RWPE2 (cell line): ENCODE results near the gene FRAS1.

Source experiments
- ATAC-seq: fragments of 200-7000 bp; cut with Tn5 transposase; 3 replicates; pipeline ENCODE4 v1.9.1; 2021; ENCODE audit warnings: low read depth
- DNase-seq: peaks from one replicate; pipeline ENCODE4 v3.0.0-alpha.2; 2020; ENCODE audit warnings: low spot score
- H3K27ac ChIP-seq: fragments of 450-650 bp; 2 replicates; pipeline ENCODE4 v1.5.1; 2017; ENCODE audit warnings: mild to moderate bottlenecking; ENCODE audit not compliant: poor library complexity, severe bottlenecking
- H3K27me3 ChIP-seq: fragments of 250-450 bp; sonication (Bioruptor Pico); 2 replicates; pipeline ENCODE4 v1.5.1; 2021; ENCODE audit warnings: mild to moderate bottlenecking, moderate library complexity; ENCODE audit not compliant: insufficient read depth, poor library complexity, severe bottlenecking
- H3K36me3 ChIP-seq: fragments of 250-450 bp; sonication (Bioruptor Pico); 2 replicates; pipeline ENCODE4 v1.5.1; 2020; ENCODE audit warnings: low read depth, mild to moderate bottlenecking, moderate library complexity
- H3K4me1 ChIP-seq: fragments of 250-450 bp; sonication (Bioruptor Pico); 2 replicates; pipeline ENCODE4 v1.5.1; 2021; ENCODE audit warnings: mild to moderate bottlenecking, moderate library complexity; ENCODE audit not compliant: insufficient read depth, poor library complexity, severe bottlenecking
- H3K4me3 ChIP-seq: fragments of 250-450 bp; sonication (Bioruptor Pico); 2 replicates; pipeline ENCODE4 v1.5.1; 2021; ENCODE audit warnings: mild to moderate bottlenecking, moderate library complexity; ENCODE audit not compliant: severe bottlenecking
- H3K9me3 ChIP-seq: fragments of 250-450 bp; sonication (Bioruptor Pico); 2 replicates; pipeline ENCODE4 v1.5.1; 2021; ENCODE audit warnings: mild to moderate bottlenecking, moderate library complexity; ENCODE audit not compliant: severe bottlenecking
- CTCF ChIP-seq: fragments of 450-650 bp; IDR thresholded peaks from one replicate; pipeline ENCODE4 v1.5.1; 2017; ENCODE audit warnings: mild to moderate bottlenecking, moderate library complexity; ENCODE audit not compliant: poor library complexity, severe bottlenecking

Gene FRAS1

DNA sequence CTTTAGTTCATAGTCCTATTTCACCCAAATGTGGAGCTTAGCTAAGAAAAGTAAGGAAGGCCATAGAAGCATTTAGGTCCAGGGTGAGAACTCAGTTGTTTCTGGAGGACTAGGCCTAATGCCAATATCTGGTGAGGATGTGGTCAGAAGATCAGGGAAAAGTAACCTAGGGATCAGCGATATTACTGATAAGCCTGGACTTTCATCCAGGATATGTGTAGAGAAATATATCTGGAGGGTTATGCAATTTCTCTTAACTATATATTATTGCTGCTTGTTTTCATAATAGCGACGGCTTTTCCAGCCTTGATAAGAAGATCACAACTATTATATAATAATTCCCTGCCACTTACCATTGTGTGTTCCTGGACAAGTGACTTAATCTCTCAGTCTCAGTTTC lies 81.1 kb downstream of the FRAS1 start:
- Histone ChIP-seq H3K4me3 (no peak overlapping the region), H3K4me1 (no peaks in the 10 kb centered on the region), H3K27ac (no peak overlapping the region), H3K9me3 (no peaks in the 10 kb centered on the region), H3K36me3 (no peaks in the 10 kb centered on the region), H3K27me3 (no peaks in the 10 kb centered on the region)
- no peak for TF ChIP-seq CTCF
- ATAC-seq (no peak), DNase-seq (no peak)

- Histone ChIP-seq H3K27me3 (no peaks in the 10 kb centered on the region), H3K4me1 (no peaks in the 10 kb centered on the region), H3K27ac (no peak overlapping the region), H3K4me3 (no peak overlapping the region), H3K9me3 (no peaks in the 10 kb centered on the region), H3K36me3 (no peaks in the 10 kb centered on the region)
- DNase-seq: no peak
- no peak for ATAC-seq
- no peak for TF ChIP-seq CTCF
Measured at GRCh38 chr4:78143634-78144033, 86.5 kb downstream of the FRAS1 start.

DNA sequence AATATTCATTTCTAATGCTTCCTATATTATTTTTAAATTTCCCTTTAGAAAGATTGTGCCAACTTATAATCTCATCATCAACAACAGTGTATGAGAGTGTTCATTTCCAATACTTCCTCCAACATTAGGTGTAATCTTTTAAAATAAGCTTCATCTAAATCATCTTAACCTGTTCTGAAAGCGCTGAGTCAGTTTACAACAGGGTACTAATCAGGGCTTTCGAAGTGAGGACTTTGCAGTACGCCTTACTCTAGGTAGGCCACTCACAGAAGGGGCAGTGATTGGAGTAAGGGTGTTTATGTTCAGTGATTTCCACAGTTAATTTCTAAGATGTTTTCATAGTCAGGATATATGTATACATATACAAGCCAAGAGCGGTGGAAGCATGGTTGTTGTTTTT lies 87.9 kb downstream of the FRAS1 start:
- H3K9me3 ChIP-seq: no peaks in the 10 kb centered on the region
- DNase-seq: no peak
- no peak for TF ChIP-seq CTCF
- no peak for ATAC-seq
- no peaks in the 10 kb centered on the region for H3K4me1 ChIP-seq
- H3K27ac ChIP-seq: no peak overlapping the region
- H3K36me3 ChIP-seq: no peaks in the 10 kb centered on the region
- H3K27me3 ChIP-seq: no peaks in the 10 kb centered on the region
- H3K4me3 ChIP-seq: no peak overlapping the region

DNA sequence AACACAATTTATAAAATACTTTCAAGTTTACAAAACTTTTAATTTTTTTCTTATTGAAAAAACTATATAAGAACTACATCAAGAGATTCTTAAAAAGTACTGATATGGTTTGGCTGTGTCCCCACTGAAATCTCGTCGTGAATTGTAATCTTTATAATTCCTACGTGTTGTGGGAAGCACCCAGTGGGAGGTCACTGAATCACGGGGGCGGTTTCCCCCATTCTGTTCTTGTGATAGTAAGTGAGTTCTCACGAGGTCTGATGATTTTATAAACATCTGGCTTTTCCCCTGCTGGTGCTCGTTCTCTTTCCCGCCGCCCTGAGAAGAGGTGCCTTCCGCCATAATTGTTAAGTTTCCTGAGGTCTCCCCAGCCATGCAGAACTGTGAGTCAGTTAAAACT lies 88.5 kb downstream of the FRAS1 start:
- H3K4me1 ChIP-seq: no peaks in the 10 kb centered on the region
- ATAC-seq (no peak), DNase-seq (no peak)
- no peak overlapping the region for H3K27ac ChIP-seq
- no peaks in the 10 kb centered on the region for H3K9me3 ChIP-seq
- no peaks in the 10 kb centered on the region for H3K27me3 ChIP-seq
- no peaks in the 10 kb centered on the region for H3K36me3 ChIP-seq
- no peak overlapping the region for H3K4me3 ChIP-seq
- TF ChIP-seq CTCF: no peak

DNA sequence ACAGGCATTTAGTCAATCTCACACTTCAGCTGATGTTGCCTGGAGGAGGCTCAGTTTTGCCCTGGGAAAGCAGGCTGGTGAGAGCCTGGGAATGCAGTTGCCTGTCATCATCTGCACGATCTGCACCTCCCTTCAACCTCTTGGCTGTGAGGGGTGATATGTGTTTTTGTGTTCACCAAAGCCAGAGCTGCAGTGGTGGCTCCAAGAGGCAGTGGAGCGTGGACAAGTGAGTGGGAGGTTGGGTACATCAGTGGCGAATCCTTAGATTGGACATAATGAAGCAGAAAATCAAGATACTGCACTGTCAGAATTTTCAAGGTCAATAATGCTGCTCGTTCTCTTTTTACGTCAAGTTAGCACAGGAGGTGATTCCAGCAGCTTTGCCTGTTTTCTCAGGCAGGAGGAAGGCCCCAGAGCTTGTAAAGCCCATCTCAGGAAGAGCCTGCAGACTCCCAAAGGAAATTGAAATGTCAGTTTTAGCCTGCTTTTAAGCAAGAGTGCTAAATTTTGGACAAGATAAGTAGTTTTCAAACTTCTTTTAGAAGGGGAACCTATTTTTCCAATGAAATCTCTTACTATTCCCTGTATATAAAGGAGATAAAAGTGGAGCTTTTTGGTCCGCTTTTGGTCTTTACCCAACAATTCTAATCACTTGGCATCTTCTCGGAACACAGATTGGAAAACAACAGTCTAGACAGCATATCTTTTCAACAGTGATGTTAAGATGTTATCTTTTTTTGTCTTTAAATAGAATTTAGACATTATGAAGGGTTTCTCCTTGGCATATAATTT lies 92.8 kb downstream of the FRAS1 start:
- DNase-seq (no peak), ATAC-seq (no peak)
- no peaks in the 10 kb centered on the region for H3K36me3 ChIP-seq
- no peaks in the 10 kb centered on the region for H3K4me1 ChIP-seq
- H3K4me3 ChIP-seq: no peak overlapping the region
- H3K9me3 ChIP-seq: no peaks in the 10 kb centered on the region
- no peak overlapping the region for H3K27ac ChIP-seq
- H3K27me3 ChIP-seq: no peaks in the 10 kb centered on the region
- no peak for TF ChIP-seq CTCF
